SHP77 treated with DMSO at 0.1 percent for 48 hours (cell line): ENCODE data around the gene MTARC1.
A peak's percentile ranks its signal among the peaks of the same experiment; 100 is the strongest.

Experiments used
- DNase-seq: peaks from one replicate; lab custom pipeline; 2025; lab: John Stamatoyannopoulos, UW

Gene MTARC1

GRCh38 chr1:220770245-220770913 is 16.3 kb upstream of the MTARC1 start:
- DNase-seq: no peak

GRCh38 chr1:220772846-220773245 is 13.9 kb upstream of the MTARC1 start:
- no peak for DNase-seq

GRCh38 chr1:220775240-220775853 is 11.4 kb upstream of the MTARC1 start:
- peak; percentile 8 for DNase-seq

GRCh38 chr1:220776254-220776653 is 10.5 kb upstream of the MTARC1 start:
- DNase-seq: no peak

- peak; percentile 48 for DNase-seq
These were observed 9.9 kb upstream of the MTARC1 start for GRCh38 chr1:220776720-220777326.

GRCh38 chr1:220783453-220783852 is 3.3 kb upstream of the MTARC1 start:
- no peak for DNase-seq

- DNase-seq: no peak
These were observed 2.0 kb upstream of the MTARC1 start for GRCh38 chr1:220784751-220785150.

GRCh38 chr1:220785166-220786056 is 1.3 kb upstream of the MTARC1 start:
- DNase-seq: no peak

GRCh38 chr1:220786057-220786336 is 716 bp upstream of the MTARC1 start:
- DNase-seq: no peak

- no peak for DNase-seq
These were observed 431 bp downstream of the MTARC1 start for GRCh38 chr1:220787069-220787619.

- no peak for DNase-seq
These were observed 2.2 kb downstream of the MTARC1 start for GRCh38 chr1:220788900-220789299.

- no peak for DNase-seq
These were observed 2.9 kb downstream of the MTARC1 start for GRCh38 chr1:220789532-220790147.

GRCh38 chr1:220791285-220791684 is 4.6 kb downstream of the MTARC1 start:
- no peak for DNase-seq

- DNase-seq: no peak
These were observed 5.2 kb downstream of the MTARC1 start for GRCh38 chr1:220791956-220792355.

- DNase-seq: no peak
These were observed 9.8 kb downstream of the MTARC1 start for GRCh38 chr1:220796530-220796929.

GRCh38 chr1:220797044-220797443 is 10.3 kb downstream of the MTARC1 start:
- DNase-seq: no peak

- DNase-seq: no peak
These were observed 10.8 kb downstream of the MTARC1 start for GRCh38 chr1:220797553-220797952.

- no peak for DNase-seq
These were observed 11.6 kb downstream of the MTARC1 start for GRCh38 chr1:220798338-220798737.

GRCh38 chr1:220800262-220800661 is 13.5 kb downstream of the MTARC1 start:
- DNase-seq: no peak

- peak; percentile 19 for DNase-seq
These were observed 16.9 kb downstream of the MTARC1 start for GRCh38 chr1:220803401-220804201.

- DNase-seq: no peak
These were observed 17.5 kb downstream of the MTARC1 start for GRCh38 chr1:220804202-220804586.
